ENCODE measurements around the gene PROCA1. TPM values are rescaled to one million over a fixed set of nuclear protein-coding genes. Genes with fewer than 3 reads are reported as not detected.
A peak's percentile ranks its signal among the peaks of the same experiment; 100 is the strongest.

The PROCA1 gene, protein sequence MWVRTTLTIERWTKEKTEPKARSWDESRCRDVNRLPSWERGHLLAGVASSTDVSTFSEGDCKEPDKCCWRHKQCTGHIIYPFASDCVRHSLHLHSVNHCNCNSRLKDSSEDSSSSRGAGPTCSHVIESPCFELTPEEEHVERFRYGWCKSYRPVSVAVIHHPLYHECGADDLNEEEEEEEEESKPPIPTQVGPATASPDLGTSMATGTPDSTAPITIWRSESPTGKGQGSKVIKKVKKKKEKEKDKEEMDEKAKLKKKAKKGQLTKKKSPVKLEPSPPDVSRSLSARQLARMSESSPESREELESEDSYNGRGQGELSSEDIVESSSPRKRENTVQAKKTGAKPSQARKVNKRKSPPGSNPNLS
- polyA plus RNA-seq: 1 to 10 TPM; 2.3 to 5.4 (median 4.4) TPM
- long read RNA-seq, donor 1: 0 reads
- long read RNA-seq, donor 2, partial matches to known transcripts: 1,669 of 1,733 reads
- long read RNA-seq, donor 2, other reads (novel, unspliced or antisense): 64 of 1,733 reads
- long read RNA-seq, donor 3, partial matches to known transcripts: 3,005 of 3,123 reads
- long read RNA-seq, donor 3, other reads (novel, unspliced or antisense): 118 of 3,123 reads
- long read RNA-seq, donor 4: 0 reads
- long read RNA-seq, donor 5: 0 reads
- long read RNA-seq, donor 6, partial matches to known transcripts: 2,451 of 2,565 reads
- long read RNA-seq, donor 6, other reads (novel, unspliced or antisense): 114 of 2,565 reads
- long read RNA-seq, donor 7, partial matches to known transcripts: 6,651 of 7,026 reads
- long read RNA-seq, donor 7, other reads (novel, unspliced or antisense): 375 of 7,026 reads
- long read RNA-seq, donor 8: 0 reads
- long read RNA-seq, donor 9: 0 reads
- long read RNA-seq, donor 10, partial matches to known transcripts: 1,269 of 3,456 reads
- long read RNA-seq, donor 10, other reads (novel, unspliced or antisense): 2,186 of 3,456 reads

DNA sequence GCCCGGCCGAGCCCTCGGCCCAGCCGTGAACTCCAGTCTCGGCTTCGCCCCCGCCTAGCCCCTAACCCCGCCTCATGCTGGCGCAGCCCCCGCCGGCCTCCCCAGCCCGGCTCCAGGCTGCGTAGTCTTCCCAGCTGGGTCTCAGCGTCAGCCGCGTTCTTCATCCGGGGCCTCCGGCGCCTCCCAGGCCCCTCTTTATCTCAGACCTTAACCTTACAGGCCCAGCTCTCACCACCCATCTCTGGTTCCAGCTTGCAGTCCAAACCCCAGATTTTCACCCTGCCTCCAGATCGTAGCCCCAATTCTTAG is at the start of gene PROCA1:
PROCA1 (minus strand) TSS at position 166 of the 309 bp plus-strand sequence. CDS start 228 bp downstream, outside the sequence.
- no peaks in the 10 kb centered on the region for H3K9me3 ChIP-seq (ENCODE audit: control insufficient read depth in 2 of 2, insufficient read depth in 1 of 2, low read depth in 1 of 2, low read length in 1 of 2)
- DNase-seq (no peak), FAIRE-seq (no peak)
- H3K4me1 ChIP-seq (ENCODE audit: control insufficient read depth in 3 of 3, insufficient read depth in 2 of 3, low read depth in 1 of 3, low read length in 2 of 3): peaks cover 0 to 23% (median 2%) of the 10 kb centered on the region in 3 donors
- peaks cover 0 to 1% (median 0%) of the 10 kb centered on the region in 3 donors for H3K27me3 ChIP-seq (ENCODE audit: control insufficient read depth in 3 of 3, insufficient read depth in 3 of 3, low read length in 3 of 3)
- H3K4me3 ChIP-seq (ENCODE audit: low read depth in 1 of 3, low read length in 3 of 3): peak within 1 kb of the TSS; percentile 48 to 60 (median 52)
- peaks cover 0 to 33% (median 0%) of the 10 kb centered on the region in 3 donors for H3K36me3 ChIP-seq (ENCODE audit: control insufficient read depth in 3 of 3, insufficient read depth in 2 of 3, low read depth in 1 of 3, low read length in 3 of 3)
- 2 to 7% (median 5%) methylated on average over 20 of the region's 20 CpGs for WGBS, 3 donors
- peak within 1 kb of the TSS; percentile 79 to 94 (median 91) for H3K27ac ChIP-seq (ENCODE audit: low read depth in 1 of 3, low read length in 2 of 3)

DNA sequence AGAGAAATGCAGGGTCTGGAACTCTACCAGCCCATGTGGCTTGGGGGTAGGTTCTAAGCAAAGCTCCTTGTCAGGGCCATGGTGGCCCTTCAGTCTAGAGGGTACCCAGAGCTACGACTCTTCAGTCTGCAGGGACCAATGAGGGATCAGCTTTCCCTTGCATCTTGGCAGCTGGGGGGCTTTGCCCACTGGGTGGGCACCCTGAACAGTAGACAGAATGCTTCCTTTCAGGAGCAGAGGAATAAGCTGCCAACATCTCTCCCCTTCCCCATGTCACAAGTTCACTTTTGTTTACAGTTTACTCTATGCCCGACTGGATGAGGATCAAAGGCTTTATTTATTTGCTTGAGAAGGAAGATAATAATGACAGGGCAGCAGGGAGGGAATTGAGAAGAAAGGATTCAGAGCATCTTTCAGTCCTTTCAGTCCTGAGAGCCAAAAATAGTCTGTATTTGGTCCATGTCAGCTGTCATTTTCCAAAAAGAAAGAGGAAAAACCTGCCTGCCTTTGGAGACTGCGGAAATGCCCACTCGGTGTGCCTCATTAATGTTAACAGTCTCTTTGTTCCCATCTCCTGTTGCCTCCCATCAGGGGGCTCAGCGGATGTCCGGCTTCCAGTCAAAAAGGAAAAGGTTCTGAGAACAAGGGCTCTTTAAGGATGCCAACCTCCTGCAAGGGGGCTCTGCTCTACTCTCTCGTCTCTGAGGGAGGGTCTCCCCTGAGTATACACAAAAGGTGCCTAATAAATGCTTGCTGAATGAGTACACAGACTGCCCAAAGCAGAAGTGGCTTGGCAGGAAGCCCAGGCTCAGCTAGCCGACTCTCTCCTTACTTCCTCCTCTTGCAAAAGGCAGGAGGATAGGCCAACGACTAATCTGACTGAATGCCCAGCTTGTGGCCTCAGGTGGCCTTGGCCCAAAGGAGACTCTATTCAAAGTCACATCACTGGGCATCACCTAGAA is 49.2 kb upstream of the PROCA1 start:
- peak overlapping the region in 1 of 3 donors; percentile 1 for H3K27ac ChIP-seq (ENCODE audit: low read depth in 1 of 3, low read length in 2 of 3)
- no peak overlapping the region for H3K4me3 ChIP-seq (ENCODE audit: low read depth in 1 of 3, low read length in 3 of 3)
- WGBS, 3 donors: 48% methylated on average over 9 of the region's 9 CpGs
- no peaks in the 10 kb centered on the region for H3K27me3 ChIP-seq (ENCODE audit: control insufficient read depth in 3 of 3, insufficient read depth in 3 of 3, low read length in 3 of 3)
- H3K9me3 ChIP-seq (ENCODE audit: control insufficient read depth in 2 of 2, insufficient read depth in 1 of 2, low read depth in 1 of 2, low read length in 1 of 2): no peaks in the 10 kb centered on the region
- H3K36me3 ChIP-seq (ENCODE audit: control insufficient read depth in 3 of 3, insufficient read depth in 2 of 3, low read depth in 1 of 3, low read length in 3 of 3): peaks cover 7 to 58% (median 22%) of the 10 kb centered on the region in 3 donors
- no peaks in the 10 kb centered on the region for H3K4me1 ChIP-seq (ENCODE audit: control insufficient read depth in 3 of 3, insufficient read depth in 2 of 3, low read depth in 1 of 3, low read length in 2 of 3)
- DNase-seq (peak in 1 of 2 donors; percentile 48), FAIRE-seq (no peak)

- Histone ChIP-seq H3K36me3 (ENCODE audit: control insufficient read depth in 3 of 3, insufficient read depth in 2 of 3, low read depth in 1 of 3, low read length in 3 of 3) (peaks cover 7 to 62% (median 18%) of the 10 kb centered on the region in 3 donors), H3K4me1 (ENCODE audit: control insufficient read depth in 3 of 3, insufficient read depth in 2 of 3, low read depth in 1 of 3, low read length in 2 of 3) (no peaks in the 10 kb centered on the region), H3K27me3 (ENCODE audit: control insufficient read depth in 3 of 3, insufficient read depth in 3 of 3, low read length in 3 of 3) (no peaks in the 10 kb centered on the region), H3K9me3 (ENCODE audit: control insufficient read depth in 2 of 2, insufficient read depth in 1 of 2, low read depth in 1 of 2, low read length in 1 of 2) (no peaks in the 10 kb centered on the region), H3K4me3 (ENCODE audit: low read depth in 1 of 3, low read length in 3 of 3) (no peak overlapping the region), H3K27ac (ENCODE audit: low read depth in 1 of 3, low read length in 2 of 3) (no peak overlapping the region)
- WGBS, 3 donors: 94 to 95% (median 95%) methylated on average over 18 of the region's 18 CpGs
- DNase-seq (no peak), FAIRE-seq (no peak)
Measured at GRCh38 chr17:28759256-28759865, 47.7 kb upstream of the PROCA1 start.

- no peaks in the 10 kb centered on the region for H3K9me3 ChIP-seq (ENCODE audit: control insufficient read depth in 2 of 2, insufficient read depth in 1 of 2, low read depth in 1 of 2, low read length in 1 of 2)
- no peak overlapping the region for H3K27ac ChIP-seq (ENCODE audit: low read depth in 1 of 3, low read length in 2 of 3)
- H3K4me1 ChIP-seq (ENCODE audit: control insufficient read depth in 3 of 3, insufficient read depth in 2 of 3, low read depth in 1 of 3, low read length in 2 of 3): no peaks in the 10 kb centered on the region
- FAIRE-seq: no peak
- 95 to 96% (median 96%) methylated on average over 31 to 32 of the region's 32 CpGs for WGBS, 3 donors
- H3K36me3 ChIP-seq (ENCODE audit: control insufficient read depth in 3 of 3, insufficient read depth in 2 of 3, low read depth in 1 of 3, low read length in 3 of 3): peaks cover 7 to 62% (median 18%) of the 10 kb centered on the region in 3 donors
- H3K4me3 ChIP-seq (ENCODE audit: low read depth in 1 of 3, low read length in 3 of 3): no peak overlapping the region
- no peak for DNase-seq
- H3K27me3 ChIP-seq (ENCODE audit: control insufficient read depth in 3 of 3, insufficient read depth in 3 of 3, low read length in 3 of 3): no peaks in the 10 kb centered on the region
Measured at GRCh38 chr17:28758411-28759121, 46.9 kb upstream of the PROCA1 start.

DNA sequence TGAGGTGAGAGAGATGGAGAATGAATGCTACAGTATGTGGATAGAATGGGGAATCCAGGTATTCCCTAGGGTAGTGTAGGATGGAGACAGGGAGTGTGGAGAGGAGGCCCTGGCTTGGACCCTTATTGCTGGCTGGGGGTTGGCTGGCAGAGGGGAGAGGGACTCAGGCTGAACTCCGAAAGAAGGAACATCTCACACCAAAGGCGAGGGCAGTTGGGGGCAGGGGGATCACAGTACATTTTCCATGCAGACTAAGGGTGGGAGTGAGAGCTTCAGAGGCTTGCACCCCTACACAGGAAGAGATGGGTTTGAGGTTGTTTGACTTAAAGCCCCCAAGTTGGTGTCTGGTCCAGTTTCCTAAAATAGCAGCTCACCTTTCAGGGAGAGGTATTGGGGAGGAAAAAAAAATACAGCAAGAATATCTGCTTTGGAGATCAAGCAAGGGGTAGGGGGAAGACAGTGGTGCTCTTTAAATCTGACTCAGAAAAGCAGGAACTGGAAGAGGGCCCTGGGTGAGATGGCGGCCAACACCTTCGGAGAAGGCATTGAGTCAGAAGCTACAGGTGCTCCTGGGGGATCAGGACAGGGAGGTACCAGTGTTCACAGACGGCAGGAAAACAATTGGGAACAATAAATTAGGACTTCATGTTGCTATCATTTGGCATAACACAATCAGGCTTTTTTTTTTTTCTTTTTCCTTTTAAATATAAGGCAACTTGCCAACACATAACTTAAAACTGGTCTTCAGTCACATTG is 44.5 kb upstream of the PROCA1 start:
- H3K27ac ChIP-seq (ENCODE audit: low read depth in 1 of 3, low read length in 2 of 3): no peak overlapping the region
- no peak for FAIRE-seq
- H3K4me3 ChIP-seq (ENCODE audit: low read depth in 1 of 3, low read length in 3 of 3): no peak overlapping the region
- H3K36me3 ChIP-seq (ENCODE audit: control insufficient read depth in 3 of 3, insufficient read depth in 2 of 3, low read depth in 1 of 3, low read length in 3 of 3): peaks cover 7 to 71% (median 19%) of the 10 kb centered on the region in 3 donors
- whole genome bisulfite sequencing, 3 donors: 75 to 84% (median 83%) methylated on average over 5 of the region's 5 CpGs
- no peaks in the 10 kb centered on the region for H3K4me1 ChIP-seq (ENCODE audit: control insufficient read depth in 3 of 3, insufficient read depth in 2 of 3, low read depth in 1 of 3, low read length in 2 of 3)
- no peak for DNase-seq
- H3K9me3 ChIP-seq (ENCODE audit: control insufficient read depth in 2 of 2, insufficient read depth in 1 of 2, low read depth in 1 of 2, low read length in 1 of 2): no peaks in the 10 kb centered on the region
- no peaks in the 10 kb centered on the region for H3K27me3 ChIP-seq (ENCODE audit: control insufficient read depth in 3 of 3, insufficient read depth in 3 of 3, low read length in 3 of 3)

GRCh38 chr17:28755486-28755885 is 43.8 kb upstream of the PROCA1 start:
- Histone ChIP-seq H3K36me3 (ENCODE audit: control insufficient read depth in 3 of 3, insufficient read depth in 2 of 3, low read depth in 1 of 3, low read length in 3 of 3) (peaks cover 7 to 72% (median 19%) of the 10 kb centered on the region in 3 donors), H3K27me3 (ENCODE audit: control insufficient read depth in 3 of 3, insufficient read depth in 3 of 3, low read length in 3 of 3) (no peaks in the 10 kb centered on the region), H3K27ac (ENCODE audit: low read depth in 1 of 3, low read length in 2 of 3) (no peak overlapping the region), H3K4me1 (ENCODE audit: control insufficient read depth in 3 of 3, insufficient read depth in 2 of 3, low read depth in 1 of 3, low read length in 2 of 3) (peaks cover 0 to 3% (median 0%) of the 10 kb centered on the region in 3 donors), H3K4me3 (ENCODE audit: low read depth in 1 of 3, low read length in 3 of 3) (no peak overlapping the region), H3K9me3 (ENCODE audit: control insufficient read depth in 2 of 2, insufficient read depth in 1 of 2, low read depth in 1 of 2, low read length in 1 of 2) (no peaks in the 10 kb centered on the region)
- FAIRE-seq (no peak), DNase-seq (no peak)
- WGBS, 3 donors: 88 to 92% (median 90%) methylated on average over 7 of the region's 7 CpGs

Data from small intestine (tissue), 16 donors.